ENCODE data around the gene TOX2. TPM values are rescaled to one million over a fixed set of nuclear protein-coding genes. Genes with fewer than 3 reads are reported as not detected.

The TOX2 gene
- total RNA-seq, 1 donor from 2014 or later = 3.3 TPM

DNA sequence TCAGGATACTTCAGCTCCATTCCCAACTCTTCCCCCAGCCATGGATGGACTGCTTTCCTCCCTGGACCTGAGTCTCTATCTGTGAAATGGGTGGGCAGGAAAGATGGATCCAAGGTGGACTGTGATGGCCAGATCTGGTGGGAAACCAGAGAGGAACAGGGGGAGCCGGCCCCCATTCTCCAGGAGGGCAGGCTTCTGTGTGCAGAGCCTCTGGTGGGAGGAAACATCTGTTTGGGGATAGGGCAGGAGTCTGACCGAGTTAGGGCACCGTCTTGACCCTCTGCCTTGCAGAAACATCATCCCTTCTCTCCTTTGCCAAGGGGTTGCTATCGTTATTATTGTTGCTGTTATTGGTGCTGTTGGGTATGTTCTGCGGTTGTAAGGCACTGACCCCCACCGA is 91.5 kb downstream of the TOX2 start:
- TF ChIP-seq, protein P1, sequence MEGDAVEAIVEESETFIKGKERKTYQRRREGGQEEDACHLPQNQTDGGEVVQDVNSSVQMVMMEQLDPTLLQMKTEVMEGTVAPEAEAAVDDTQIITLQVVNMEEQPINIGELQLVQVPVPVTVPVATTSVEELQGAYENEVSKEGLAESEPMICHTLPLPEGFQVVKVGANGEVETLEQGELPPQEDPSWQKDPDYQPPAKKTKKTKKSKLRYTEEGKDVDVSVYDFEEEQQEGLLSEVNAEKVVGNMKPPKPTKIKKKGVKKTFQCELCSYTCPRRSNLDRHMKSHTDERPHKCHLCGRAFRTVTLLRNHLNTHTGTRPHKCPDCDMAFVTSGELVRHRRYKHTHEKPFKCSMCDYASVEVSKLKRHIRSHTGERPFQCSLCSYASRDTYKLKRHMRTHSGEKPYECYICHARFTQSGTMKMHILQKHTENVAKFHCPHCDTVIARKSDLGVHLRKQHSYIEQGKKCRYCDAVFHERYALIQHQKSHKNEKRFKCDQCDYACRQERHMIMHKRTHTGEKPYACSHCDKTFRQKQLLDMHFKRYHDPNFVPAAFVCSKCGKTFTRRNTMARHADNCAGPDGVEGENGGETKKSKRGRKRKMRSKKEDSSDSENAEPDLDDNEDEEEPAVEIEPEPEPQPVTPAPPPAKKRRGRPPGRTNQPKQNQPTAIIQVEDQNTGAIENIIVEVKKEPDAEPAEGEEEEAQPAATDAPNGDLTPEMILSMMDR (conservative IDR thresholded peaks at IDR 0.05) = no peak
- DNase-seq (ENCODE audit: low read depth, low spot score) = no peak
- Mint-ChIP-seq H3K9me3 (no peaks in the 10 kb centered on the region), H3K36me3 (ENCODE audit: low read depth) (no peaks in the 10 kb centered on the region), H3K27me3 (ENCODE audit: low read depth) (peaks cover 8% of the 10 kb centered on the region), H3K4me1 (peaks cover 5% of the 10 kb centered on the region), H3K27ac (ENCODE audit: unreplicated experiment) (no peak overlapping the region), H3K4me3 (no peak overlapping the region)

DNA sequence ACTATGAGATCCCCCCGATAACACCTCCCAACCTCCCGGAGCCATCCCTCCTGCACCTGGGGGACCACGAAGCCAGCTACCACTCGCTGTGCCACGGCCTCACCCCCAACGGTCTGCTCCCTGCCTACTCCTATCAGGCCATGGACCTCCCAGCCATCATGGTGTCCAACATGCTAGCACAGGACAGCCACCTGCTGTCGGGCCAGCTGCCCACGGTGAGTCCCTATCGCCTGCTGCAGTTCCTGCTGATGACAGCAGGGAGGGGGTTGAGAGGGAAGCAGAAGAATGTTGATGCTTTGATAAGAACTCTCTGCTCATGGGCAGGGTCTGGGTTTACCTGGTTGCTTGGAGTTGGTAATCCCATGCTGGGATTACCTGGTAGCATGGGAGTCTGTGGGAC is 91.9 kb downstream of the TOX2 start:
- Mint-ChIP-seq H3K36me3 (ENCODE audit: low read depth) (no peaks in the 10 kb centered on the region), H3K9me3 (no peaks in the 10 kb centered on the region), H3K4me1 (peaks cover 5% of the 10 kb centered on the region), H3K27ac (ENCODE audit: unreplicated experiment) (no peak overlapping the region), H3K27me3 (ENCODE audit: low read depth) (peaks cover 8% of the 10 kb centered on the region), H3K4me3 (no peak overlapping the region)
- TF ChIP-seq, protein P1 (conservative IDR thresholded peaks at IDR 0.05) = no peak
- DNase-seq (ENCODE audit: low read depth, low spot score) = no peak

DNA sequence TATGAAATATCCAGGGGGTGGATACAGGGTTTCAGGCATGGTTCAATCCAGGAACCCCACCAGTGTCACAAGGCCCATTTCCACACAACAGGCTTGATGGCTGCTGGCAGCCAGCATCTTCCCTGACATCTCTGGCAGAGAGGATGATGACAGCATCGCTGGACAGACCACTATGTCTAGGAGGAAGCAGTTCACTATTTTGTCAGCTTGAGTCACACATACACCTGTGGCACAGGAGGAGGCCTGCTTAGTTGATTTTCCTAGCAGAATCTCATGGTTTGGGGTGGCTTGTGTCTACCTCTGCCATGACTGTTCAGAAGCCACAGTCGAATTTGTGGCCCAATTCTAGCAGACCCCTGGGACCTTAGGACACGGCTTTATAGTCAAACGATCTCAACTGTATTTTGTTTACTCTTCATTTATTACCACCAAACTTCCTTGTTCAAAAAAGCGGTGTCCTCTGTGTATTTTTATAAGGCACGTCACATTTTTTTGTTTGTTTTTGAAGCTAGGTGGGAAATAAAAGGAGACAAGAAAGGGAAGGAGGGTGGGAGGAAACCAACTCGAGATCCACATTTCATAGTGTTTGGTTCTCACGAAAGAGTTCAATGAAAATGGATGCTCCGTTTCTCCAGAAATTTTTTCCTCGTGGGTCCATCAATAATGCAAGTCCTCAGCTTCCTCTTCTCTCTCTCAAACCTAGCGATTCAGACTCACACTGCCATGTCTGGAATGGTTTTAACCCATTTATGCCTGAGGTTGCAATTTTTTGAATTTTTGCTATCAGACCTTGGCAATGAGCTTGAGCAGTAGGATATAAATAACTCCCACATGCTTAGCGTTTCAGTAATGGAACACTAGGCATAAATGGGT is 94.4 kb downstream of the TOX2 start:
- Mint-ChIP-seq H3K4me1 (peaks cover 5% of the 10 kb centered on the region), H3K9me3 (no peaks in the 10 kb centered on the region), H3K4me3 (no peak overlapping the region), H3K27me3 (ENCODE audit: low read depth) (peaks cover 2% of the 10 kb centered on the region), H3K27ac (ENCODE audit: unreplicated experiment) (no peak overlapping the region), H3K36me3 (ENCODE audit: low read depth) (no peaks in the 10 kb centered on the region)
- no peak for DNase-seq (ENCODE audit: low read depth, low spot score)
- TF ChIP-seq, protein P1 (conservative IDR thresholded peaks at IDR 0.05) = no peak

DNA sequence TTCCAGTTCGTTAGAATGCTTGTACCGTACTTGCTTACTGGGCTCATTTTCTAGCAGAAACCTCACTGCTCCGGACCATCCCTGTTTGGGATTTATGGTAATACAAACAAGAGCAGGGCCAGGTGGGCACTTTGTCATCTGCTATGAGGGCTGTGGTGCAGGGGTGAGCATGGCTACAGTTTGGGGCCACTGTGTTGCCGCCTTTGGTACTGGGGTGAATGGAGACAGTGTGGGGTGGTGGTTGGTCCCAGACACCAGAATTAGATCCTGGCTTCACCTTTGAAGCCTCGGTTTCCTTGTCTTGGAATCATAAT is 95.0 kb downstream of the TOX2 start:
- Mint-ChIP-seq H3K36me3 (ENCODE audit: low read depth) (no peaks in the 10 kb centered on the region), H3K9me3 (no peaks in the 10 kb centered on the region), H3K4me3 (no peak overlapping the region), H3K4me1 (peaks cover 5% of the 10 kb centered on the region), H3K27me3 (ENCODE audit: low read depth) (no peaks in the 10 kb centered on the region), H3K27ac (ENCODE audit: unreplicated experiment) (no peak overlapping the region)
- TF ChIP-seq, protein P1 (conservative IDR thresholded peaks at IDR 0.05) = no peak
- no peak for DNase-seq (ENCODE audit: low read depth, low spot score)

DNA sequence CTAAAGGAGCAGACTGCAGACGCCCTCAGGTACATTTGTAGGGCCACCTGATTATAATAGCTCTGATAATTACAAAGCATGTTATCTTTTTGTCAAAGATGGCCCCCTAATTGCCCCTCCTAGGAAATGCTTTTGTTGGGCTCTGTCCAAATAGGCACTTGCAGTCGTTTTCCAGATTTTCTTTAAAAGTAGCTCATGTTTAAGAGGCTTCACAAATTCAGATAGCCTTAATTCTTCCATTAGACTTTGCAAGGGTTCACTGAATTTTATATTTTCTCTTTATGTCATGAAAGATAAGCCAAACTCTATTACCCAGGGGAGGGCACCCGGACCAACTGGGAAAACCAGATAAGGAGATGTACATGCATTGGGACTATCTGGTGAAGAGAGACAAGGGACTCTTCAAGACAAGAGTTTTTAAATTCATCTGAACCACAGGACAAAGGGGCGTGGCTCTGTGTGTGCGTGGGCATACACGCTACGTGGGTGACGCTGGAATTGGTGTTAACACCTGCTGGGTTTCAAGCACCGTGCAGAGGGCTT is 95.6 kb downstream of the TOX2 start:
- Mint-ChIP-seq H3K4me3 (no peak overlapping the region), H3K4me1 (peaks cover 5% of the 10 kb centered on the region), H3K27me3 (ENCODE audit: low read depth) (no peaks in the 10 kb centered on the region), H3K9me3 (no peaks in the 10 kb centered on the region), H3K27ac (ENCODE audit: unreplicated experiment) (no peak overlapping the region), H3K36me3 (ENCODE audit: low read depth) (no peaks in the 10 kb centered on the region)
- TF ChIP-seq, protein P1 (conservative IDR thresholded peaks at IDR 0.05) = no peak
- DNase-seq (ENCODE audit: low read depth, low spot score) = no peak

Measured in neural crest cell (in vitro differentiated cells).